ENCODE data around the gene PCDH8.
"Not testable (repeated sequence)": the region's sequence is repeated elsewhere in the genome, so short reads cannot be mapped to it uniquely, and the experiment has no call there.

Gene PCDH8

DNA sequence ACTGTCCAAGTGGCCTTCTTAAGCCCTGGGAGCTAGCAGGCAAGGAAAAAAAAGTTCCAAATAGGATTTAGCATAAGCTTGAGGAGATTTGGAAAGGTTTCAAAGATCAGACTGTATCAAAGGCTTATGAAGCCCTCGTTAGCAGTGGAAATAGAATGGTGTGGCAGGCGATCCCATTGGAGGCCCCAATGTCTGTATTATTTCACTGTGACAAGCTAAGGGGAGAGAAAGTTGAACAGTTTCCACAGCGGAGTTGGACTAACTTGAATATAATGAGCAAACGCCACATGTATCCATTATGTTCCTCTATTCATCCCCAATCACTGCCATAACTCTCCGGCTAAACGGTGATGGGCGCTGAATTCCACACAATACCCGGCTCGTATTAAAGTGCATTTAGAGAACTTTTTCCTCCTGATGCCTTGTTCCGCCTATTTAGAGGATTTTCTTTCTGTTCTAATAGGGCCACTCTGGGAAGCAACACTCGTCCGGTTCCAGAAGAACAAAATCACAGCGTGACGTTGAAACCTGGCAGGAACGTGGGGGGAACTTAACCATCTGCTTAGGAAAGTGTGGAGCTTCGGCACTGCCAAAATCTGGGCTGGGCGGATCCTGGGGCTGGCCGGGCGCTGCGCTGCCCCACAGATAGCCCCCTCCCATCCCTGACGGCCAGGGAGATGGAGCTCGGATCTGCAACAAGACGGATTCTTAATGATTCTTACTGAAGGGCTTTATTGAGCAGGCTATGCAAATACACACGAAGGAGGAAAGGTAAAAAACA is 1.0 kb upstream of the PCDH8 start:
- DNase-seq, result no peak

DNA sequence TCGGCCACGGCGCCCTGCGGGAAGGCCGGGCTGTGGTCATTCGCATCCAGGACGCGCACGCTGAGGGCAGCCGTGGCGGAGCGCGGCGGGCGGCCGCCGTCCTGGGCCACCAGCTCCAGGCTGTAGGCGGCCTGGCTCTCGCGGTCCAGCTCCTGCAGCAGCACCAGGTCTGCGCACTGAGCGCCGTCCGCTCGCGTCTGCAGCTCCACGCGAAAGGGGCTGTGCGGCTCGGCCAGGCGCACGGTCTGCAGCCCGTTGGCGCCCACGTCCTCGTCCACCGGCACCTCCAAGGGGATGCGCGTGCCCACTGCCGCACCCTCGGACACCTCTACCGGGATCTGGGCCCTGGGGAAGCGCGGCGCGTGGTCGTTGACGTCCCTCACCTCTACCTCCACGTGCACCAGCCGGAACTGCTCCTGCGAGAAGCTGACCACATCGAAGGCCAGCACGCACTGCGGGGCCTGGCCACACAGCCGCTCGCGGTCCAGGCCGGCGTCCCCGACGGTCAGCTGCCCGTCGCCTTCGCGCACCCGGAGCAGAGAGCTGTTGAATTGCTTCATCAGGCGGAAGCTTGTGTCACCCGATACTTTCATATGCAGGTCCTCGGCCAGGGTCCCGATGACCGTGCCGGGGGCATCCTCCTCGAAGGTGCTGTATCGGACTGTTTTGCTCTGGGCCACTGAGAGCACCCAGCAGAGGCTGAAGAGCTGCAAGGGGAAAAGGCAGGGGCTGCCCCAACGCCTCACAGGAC is 583 bp downstream of the PCDH8 start:
- no peak for DNase-seq

DNA sequence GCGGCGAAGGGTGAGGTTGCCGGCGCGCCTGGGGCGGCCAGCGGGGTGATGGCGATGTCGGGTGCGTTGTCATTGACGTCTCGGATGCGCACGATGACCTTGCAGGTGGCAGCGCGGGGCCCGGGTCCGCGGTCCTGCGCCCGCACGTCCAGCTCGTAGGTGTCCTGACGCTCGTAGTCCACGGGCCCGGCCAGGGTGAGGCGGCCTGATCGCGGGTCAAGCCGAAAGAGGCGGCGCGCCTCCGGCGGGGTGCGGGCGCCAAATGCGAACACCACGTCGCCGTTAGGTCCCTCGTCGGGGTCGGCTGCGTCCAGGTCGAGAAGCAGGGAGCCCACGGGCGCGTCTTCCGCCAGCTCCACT is 1.1 kb downstream of the PCDH8 start:
- DNase-seq, result no peak

DNA sequence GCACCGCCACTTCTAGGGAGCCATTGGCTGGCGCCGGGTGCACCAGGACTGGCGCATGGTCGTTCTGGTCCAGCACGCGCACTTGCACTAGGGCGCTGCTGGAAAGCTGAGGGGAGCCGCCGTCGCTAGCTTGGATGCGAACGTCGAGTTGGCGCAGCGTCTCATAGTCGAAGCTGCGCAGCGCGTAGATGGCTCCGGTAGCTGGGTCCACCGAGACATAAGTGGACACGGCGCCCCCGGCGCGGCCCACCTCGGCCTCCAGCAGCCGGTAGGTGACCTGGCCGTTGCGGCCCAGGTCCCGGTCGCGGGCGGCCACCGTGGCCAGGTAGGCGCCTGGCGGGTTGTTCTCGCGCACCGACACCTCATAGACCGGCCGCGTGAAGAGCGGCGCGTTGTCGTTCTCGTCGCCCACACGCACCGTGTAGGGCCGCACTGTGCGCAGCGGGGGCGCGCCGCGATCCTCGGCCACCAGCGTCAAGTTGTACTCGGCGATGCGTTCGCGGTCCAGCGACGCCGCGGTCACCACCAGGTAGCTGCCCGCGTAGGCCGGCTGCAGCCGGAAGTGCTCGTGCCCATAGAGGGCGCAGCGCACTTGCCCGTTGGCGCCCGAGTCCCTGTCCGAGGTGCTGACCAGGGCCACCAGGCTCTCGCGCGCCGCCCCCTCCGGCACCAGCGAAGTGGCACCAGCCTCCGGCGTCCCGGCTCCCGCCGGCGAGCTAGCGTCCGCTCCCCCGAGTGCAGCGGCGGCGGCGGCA is 1.7 kb downstream of the PCDH8 start:
- no peak for DNase-seq

DNA sequence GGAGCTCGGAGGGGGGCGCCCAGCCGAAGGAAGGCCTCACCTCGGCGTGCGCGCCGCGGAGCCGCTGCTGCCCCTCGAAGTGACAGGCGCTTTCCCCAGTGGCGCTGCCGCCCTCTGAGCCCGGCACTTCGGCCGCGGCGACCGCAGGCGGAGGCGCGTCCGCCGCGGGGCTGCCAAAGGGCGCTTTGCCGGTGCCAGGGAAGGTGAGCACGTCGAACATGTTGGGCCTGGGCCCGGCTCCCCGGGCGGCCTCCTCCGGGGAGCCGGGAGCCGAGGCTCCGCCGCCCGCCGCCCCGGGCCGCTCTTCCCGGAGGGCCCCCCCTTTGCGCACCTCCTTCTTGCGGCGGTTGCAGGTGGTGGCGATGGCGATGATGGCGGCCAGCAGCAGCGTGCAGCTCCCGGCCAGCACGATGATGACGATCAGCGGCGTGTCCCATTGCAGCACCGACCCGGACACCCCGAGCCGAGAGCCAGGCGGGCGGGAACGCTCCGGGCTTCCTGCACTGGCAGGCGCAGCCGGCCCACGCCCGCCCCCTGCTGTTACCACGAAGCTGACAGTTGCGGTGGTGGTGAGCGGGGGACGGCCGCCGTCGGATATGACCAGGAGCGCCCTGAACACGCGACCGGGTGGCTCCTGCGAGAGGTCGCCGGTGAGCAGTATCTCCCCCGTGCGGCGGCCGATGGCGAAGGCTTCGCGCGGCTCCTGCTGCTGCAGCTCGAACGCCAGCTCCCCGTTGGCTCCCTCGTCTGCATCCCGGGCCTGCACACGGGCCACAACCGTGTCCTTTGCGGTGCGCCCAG is 2.5 kb downstream of the PCDH8 start:
- DNase-seq, result no peak

DNA sequence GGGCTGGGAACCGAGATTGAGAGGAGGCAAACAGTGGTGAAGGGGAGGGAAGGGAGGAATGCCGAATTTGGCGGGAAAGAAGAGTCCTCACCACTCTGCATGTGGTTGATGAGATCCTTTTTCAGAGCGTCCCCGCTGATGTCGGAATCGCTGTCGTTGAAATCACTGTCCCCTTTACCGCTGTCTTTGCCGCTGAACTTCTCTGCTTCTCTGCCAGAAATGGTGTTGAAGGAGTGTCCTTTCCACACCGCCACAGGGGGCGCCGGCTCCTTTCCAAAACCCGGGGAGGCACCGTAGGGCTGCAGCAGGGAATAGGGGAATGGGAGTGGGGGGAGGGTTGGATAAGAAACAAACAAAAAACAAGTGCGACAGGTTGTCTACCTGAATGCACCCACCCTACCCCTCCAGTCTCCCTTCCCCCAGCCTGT is 3.1 kb downstream of the PCDH8 start:
- no peak for DNase-seq

DNA sequence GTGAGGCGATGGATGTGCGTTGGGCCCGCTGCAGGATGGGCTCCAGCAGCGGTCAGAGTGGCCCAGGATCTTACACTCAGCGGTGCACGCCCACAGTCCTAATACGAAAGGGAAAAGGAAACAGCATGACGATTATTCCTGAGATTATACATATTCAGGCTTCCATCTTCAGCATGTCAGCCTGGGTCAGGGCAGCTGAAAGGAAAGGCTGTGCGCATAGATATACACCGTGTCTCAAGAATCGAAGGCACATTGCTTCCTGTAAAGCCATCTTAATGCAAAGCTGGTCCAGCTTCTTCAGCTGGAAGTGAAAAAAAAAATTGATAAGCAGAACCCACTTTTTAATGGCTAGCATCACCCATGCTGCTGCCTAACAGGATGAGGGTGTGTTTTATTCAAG is 3.6 kb downstream of the PCDH8 start:
- DNase-seq, result no peak

DNA sequence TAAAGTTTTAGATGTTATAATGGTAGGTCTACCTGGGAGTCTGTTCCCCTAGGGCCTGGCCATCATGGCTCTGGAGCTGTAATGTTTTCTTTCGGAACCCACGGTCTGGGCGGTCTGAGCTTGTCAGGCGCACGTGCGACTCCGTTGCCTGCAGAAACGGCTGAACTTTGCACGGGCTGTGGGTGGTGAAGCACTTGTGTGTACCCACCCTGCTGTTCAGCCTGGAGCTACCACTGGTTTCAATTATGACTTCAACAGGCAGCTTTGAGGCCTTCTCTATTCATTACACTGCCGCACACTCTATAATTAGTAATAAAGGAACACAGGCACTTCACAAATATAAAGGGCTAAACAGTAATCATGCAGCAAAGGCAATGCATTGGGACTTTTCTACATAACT is 6.0 kb downstream of the PCDH8 start:
- DNase-seq, result peak; percentile 7

DNA sequence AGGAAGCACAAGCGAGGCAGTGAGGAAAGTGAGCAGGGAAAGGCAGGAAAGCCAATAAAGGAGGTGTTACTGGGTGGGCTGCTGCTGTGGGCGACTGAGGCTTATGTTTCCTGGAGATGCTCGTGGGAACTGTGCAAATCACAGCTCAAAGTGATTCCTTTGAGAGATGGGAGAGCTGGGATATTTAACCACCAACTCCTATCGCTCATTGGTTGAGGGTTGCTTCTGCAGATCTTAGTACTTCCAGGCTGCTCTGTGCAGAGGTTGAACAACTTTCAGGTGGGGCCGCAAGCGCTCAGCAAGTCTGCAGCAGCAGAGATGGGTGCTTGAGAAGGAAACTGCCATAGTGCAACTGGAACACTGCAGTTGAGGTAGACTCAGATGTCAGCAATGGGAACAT is 8.4 kb downstream of the PCDH8 start:
- DNase-seq, result no peak

DNA sequence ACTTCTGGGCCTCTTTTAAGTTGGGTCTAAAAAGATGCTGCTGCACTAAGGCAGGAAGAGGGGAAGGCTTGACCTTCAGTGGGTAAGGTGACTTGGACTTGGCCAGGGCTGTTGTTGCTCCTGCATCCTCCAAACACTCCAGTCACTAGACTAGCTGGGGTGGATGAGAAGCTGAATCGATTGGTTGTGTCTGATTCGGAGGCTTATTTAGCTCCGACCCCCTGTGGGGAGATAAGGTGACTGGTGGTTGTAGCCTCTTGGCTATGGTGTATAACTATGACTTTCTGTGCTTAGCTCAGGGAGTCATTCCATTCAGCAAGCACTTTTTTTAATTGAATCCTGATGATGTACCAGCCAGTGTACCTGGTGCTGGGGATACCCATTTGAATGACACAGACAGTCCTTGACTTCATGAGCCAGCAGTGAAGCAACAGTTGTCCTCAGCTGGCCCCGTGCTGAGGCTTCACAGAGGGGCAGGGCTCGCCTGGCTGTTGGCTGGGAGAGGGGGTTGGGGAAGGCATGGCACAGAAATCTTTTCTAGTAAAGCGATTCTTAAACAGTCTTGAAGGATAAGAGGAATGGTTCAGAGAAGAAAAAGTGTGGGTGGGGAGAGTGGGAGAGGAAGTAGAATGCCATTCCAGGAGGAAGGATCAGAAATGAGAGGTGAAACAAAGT is 9.9 kb downstream of the PCDH8 start:
- no peak for DNase-seq

DNA sequence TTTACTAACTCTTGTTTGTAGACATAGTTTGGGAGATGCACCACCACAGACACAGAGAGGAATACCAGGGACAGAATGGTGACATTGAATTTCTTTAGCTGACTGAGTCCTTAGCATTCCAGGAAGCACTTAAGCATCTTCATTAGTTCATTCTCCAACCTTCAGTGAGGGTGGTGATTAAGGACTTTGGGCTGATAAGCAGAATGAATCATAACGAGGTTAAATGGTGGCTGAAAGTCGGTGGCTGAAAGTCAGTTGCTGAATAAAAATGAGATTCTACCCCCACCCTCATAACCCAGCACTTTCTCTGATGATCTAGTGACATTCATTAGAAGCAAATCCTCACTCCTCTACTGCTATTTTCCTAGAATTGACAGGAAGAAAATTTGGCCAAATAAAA is 10.6 kb downstream of the PCDH8 start:
- no peak for DNase-seq

DNA sequence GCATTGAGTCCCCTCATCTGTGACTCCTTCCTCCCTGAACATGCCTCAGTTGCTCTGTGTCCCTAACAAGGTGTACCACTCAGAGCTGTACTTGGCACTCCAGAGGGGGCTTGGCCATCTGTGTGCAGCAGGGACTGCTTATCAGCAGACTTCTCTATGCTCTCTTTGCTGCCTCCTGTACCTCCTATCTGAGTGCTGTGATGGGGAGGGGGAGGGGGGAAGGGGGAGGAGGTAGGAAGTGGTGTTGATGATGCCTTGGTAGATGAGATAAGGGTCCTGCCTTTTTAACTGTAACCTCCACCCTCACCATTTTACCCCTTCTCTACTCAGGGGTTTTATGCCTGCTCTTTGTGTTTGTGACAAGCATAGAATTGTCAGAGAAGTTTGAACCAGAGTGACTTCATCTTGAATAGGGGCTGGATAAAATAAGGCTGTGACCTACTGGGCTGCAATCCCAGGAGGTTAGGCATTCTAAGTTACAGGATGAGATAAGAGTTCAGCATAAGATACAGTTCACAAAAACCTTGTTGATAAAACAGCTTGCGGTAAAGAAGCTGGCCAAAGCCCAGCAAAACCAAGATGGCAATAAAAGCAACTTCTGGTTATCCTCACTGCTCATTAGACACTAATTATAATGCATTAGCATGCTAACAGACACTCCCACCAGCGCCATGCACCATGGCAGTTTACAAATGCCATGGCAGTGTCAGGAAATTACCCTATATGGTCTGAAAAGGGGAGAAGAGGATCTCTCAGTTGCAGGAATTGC is 13.2 kb downstream of the PCDH8 start:
- no peak for DNase-seq

DNA sequence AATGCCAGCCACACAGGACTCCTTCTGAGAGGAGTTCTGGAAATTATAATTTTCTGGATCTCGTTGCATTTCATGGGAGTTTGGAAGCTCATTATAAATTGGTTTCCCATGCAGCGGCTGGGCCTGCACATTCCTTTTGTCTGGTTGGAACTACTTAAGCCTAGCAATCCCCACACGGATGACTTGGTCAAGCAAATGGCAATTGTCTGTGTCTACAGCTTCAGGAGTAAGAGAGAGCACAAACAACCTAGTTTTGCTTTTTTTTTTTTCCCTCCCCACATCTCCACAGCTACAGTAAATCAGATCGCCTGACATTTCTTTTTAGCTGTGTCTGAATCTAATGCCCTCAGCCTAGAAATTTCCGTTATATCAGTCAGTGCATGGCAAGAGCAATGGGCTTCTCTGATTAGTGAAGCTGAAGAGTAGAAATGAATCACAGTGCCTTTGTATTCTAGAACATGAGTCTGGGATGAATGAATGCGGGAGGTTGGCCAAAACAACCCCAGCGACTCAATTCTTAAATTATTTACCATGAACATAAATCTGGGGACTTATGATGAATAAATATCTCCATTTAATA is 15.1 kb downstream of the PCDH8 start:
- DNase-seq, result no peak

DNA sequence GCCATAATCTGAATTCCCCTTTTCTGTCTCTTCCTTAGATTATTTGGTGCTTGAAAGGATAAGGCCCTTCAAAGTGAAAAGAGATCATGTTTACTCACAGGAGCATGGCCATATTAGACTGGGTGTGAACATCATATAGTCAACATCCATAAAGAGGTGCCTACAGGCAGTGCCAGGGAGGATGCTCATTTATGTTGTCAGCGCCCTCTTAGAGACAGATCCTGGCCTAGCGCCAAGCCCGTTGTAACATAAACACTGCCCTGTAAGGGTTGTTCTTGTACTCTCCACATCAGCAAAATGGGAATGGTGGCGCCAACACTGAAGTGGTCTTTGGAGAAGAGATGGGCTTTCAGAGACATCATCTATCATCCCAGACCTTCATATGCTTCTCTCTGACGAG is 16.1 kb downstream of the PCDH8 start:
- DNase-seq, result peak; percentile 4

DNA sequence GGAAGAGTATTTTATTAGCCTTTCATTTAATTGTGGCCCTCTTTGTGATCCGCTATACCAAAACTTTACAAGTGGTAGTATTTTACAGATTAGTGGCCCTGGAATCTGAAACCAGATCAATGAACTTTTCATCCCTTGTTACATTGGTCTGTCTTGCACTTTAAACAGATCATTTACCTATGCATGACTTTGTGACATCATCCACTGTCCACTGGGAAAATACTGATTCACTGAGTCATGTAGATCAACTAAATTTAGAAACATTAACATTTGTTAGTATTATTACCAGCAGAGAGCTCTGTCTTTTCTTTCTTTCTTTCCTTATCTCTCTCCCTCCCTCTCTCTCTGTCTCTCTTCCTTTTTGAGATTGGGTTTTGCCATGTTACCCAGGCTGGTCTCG is 17.5 kb downstream of the PCDH8 start:
- no peak for DNase-seq

DNA sequence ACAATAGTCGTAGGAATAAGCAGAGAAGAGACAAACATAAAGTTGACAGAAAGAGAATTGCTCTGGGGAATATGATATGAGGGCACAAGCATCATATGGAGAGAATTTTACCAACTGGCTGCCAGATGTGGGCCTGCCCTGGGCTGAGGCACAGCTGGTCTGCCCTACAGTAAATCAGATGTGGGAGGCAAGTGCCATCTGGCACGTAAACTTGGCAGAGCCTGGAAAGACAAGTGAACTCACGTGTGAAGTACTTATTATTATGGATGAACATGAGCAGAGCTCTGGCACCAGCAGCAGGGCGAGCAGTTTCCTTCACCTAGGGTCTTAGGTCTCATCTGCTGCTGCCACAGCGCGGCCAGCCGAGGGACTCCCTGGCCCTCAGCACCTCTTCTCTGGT is 20.6 kb downstream of the PCDH8 start:
- no peak for DNase-seq

DNA sequence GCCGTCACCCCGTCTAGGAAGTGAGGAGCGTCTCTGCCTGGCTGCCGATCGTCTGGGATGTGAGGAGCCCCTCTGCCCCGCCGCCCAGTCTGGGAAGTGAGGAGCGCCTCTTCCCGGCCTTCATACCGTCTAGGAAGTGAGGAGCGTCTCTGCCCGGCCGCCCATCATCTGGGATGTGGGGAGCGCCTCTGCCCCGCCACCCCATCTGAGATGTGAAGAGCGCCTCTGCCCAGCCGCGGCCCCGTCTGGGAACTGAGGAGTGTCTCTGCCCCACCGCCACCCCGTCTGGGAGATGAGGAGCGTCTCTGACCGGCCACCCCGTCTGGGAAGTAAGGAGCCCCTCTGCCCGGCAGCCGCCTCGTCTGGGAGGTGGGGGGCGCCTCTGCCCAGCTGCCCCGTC is 30.6 kb downstream of the PCDH8 start:
- not testable (repeated sequence) for DNase-seq

DNA sequence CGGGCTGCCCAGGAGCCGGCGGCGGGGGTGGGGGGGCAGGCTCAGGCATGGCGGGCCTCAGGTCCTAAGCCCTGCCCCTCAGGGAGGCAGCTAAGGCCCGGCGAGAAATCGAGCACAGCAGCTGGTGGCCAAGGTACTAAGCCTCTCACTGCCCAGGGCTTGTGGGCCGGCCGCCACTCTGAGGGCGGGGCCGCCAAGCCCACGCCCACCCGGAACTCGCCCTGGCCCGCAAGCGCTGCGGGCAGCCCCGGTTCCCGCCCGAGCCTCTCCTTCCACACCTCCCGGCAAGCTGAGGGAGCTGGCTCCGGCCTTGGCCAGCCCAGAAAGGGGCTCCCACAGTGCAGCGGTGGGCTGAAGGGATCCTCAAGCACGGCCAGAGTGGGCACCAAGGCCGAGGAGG is 33.1 kb downstream of the PCDH8 start:
- no peak for DNase-seq

DNA sequence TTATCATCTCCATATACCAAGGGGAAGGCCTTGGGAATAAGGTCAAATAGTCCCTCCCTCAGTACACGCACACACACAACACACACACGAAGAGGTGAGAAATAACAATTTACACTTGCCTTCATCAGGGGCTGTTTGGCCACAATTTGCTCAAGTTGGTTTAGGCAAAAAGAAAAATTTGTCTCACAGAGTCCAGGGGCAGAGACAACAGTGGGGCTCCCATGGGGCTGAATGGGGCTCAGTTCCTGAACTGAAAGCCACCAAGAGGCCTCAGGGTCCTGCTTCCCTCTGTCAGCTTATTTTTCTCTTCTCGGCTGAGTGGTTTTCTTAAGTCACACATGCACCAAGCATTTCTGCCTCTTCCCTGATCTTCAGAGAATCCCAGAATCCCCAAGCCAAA is 35.5 kb downstream of the PCDH8 start:
- DNase-seq, result no peak

DNA sequence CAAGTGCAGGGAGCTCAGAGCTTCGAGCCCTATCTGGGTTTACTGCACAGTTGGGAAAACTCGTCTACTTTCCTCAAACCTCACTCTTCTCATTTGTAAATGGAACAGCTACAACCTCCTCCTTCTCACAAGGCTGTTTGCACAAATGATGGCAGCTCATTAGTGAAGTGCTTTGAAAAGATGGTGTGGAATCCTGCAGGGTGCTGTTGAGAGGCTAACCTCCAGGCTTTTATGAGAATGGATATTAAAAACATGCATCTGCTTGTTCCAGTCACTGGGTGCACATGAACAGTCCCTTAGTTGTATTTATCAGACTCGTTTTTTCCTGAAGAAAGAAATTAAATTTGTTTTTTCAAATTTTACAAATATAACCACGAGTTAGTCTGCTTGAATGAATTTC is 36.6 kb downstream of the PCDH8 start:
- DNase-seq, result no peak

DNA sequence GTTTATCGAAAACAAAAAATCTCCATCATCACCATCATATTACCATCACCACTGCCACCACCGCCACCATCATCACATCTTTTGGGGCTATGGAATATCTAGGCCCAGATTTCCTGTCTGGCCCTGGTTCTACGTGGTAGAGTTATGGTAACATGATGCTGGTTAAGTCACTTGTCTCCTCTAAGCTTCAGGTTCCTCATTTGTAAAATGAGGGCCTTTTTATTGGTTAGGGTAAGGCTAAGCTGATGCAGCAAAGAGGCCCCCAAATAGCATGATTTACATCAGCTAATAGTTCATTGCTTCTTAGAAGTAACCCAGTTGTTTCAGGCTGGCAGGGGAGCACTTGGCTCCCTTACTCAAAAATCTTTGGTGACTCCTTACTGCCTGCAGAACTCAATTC is 37.9 kb downstream of the PCDH8 start:
- no peak for DNase-seq
